Heart left ventricle (tissue), 13 donors: Measurements from ENCODE around the gene ULK4.

Experiments
- CTCF ChIP-seq, 12 donors: fragments of 200-600 bp; sonication (generic) in 4 of 12; IDR thresholded peaks; one replicate each; pipeline versions ENCODE4 v1.5.0 to v1.8.0; 2018 to 2022; ENCODE audit warnings: antibody characterized with exemption in 12 of 12, mild to moderate bottlenecking in 5 of 12
- POLR2A ChIP-seq, 2 donors: fragments of 450-650 bp; IDR thresholded peaks; one replicate each; pipeline ENCODE4 v1.6.1; 2017; ENCODE audit warnings: antibody characterized with exemption in 2 of 2, mild to moderate bottlenecking in 2 of 2, moderate library complexity in 2 of 2
- donor health status: ischemic (EF 13 %, LVEDD 7.1; RV severe dilation, severe dysfunction).
- donor health status: DM: no; HTN: yes; CAD: no.
- donor health status: DM: no; HTN: no; CAD: no.
- donor health status: ischemic (EF 25% LVEDD 6.9; RV normal size, moderate dysfunction).
- donor health status: ischemic (EF 25% LVEDD 5.7; RV mildly dilated, moderate dysfunction).
- donor health status: ischemic (EF 35%, LVEDD 5.7; RV mildly dilated, moderate dysfunction).
- donor health status: nonischemic (EF 11% LVEDD 7.7; RV severe dilation, severe dysfunction).
- donor health status: DM: yes; HTN: yes; CAD: no.
- donor health status: PGD.
- donor health status: ischemic (EF 29% LVEDD 5.4; RV normal size, mild dysfunction).
- donor health status: nonischemic (EF 23%, LVEDD 6.1; RV moderate dilation, normal function).

- TF ChIP-seq POLR2A (IDR thresholded peaks at IDR 0.05) = no peak
- no peak for TF ChIP-seq CTCF (IDR thresholded peaks at IDR 0.05)
These were observed 382.0 kb downstream of the ULK4 start for GRCh38 chr3:41579861-41580260.
